MM.1S (cell line): Measurements from ENCODE around the gene LARP1.

ENCODE experiments used
- EZH2 ChIP-seq: fragments of 300-600 bp; sonication (generic); optimal IDR thresholded peaks from 2 replicates; pipeline ENCODE3; 2017; ENCODE audit warnings: low read depth, mild to moderate bottlenecking, antibody characterized with exemption, low read length, mixed read lengths
- EZH2phosphoT487 ChIP-seq: fragments of 300-600 bp; sonication (generic); IDR thresholded peaks from 2 replicates; pipeline ENCODE4 v1.6.1; 2018; ENCODE audit warnings: antibody characterized with exemption, low read length
- TF ChIP-seq, protein P1 (sequence below): fragments of 300-600 bp; sonication (generic); IDR thresholded peaks from 2 replicates; pipeline ENCODE4 v1.5.1; 2016; ENCODE audit warnings: antibody characterized with exemption, low read length, mixed read lengths

DNA sequence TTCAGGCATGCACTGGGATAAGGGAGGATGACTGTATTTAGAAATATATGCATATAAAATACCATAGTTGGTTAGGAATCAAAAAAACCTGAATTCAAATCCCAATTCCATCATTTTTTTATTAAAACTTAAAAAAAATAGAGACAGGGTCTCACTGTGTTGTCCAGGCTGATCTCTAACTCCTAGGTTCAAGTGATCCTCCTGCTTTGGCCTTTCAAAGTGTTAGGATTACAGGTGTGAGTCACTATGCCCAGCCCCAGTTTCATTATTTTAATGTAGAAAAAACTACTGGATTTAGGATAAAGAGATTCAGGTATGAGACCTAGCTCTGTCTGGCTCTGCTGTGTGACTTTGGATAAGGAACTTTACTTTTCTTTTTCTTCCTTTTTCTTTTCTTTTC is 3.3 kb upstream of the LARP1 start:
- TF ChIP-seq, protein P1, sequence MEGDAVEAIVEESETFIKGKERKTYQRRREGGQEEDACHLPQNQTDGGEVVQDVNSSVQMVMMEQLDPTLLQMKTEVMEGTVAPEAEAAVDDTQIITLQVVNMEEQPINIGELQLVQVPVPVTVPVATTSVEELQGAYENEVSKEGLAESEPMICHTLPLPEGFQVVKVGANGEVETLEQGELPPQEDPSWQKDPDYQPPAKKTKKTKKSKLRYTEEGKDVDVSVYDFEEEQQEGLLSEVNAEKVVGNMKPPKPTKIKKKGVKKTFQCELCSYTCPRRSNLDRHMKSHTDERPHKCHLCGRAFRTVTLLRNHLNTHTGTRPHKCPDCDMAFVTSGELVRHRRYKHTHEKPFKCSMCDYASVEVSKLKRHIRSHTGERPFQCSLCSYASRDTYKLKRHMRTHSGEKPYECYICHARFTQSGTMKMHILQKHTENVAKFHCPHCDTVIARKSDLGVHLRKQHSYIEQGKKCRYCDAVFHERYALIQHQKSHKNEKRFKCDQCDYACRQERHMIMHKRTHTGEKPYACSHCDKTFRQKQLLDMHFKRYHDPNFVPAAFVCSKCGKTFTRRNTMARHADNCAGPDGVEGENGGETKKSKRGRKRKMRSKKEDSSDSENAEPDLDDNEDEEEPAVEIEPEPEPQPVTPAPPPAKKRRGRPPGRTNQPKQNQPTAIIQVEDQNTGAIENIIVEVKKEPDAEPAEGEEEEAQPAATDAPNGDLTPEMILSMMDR: no peak
- no peak for TF ChIP-seq EZH2phosphoT487
- no peak for TF ChIP-seq EZH2
